B cell (primary cell): ENCODE results near the gene ZNF579. TPM values are rescaled to one million over a fixed set of nuclear protein-coding genes. Genes with fewer than 3 reads are reported as not detected.

Experiments
- ATAC-seq: fragments of 200-7000 bp; cut with Tn5 transposase; one replicate; pipeline ENCODE4 v1.10.0; 2021; ENCODE audit warnings: low read depth, mild to moderate bottlenecking, moderate number of reproducible peaks, moderate library complexity
- CTCF ChIA-PET: fragments of 350-600 bp; sonication (Branson Sonifier 250); formaldehyde crosslinking; loops from one replicate; lab custom pipeline; 2021; ENCODE audit warnings: antibody characterized with exemption, inconsistent platforms; lab: Charles Lee
- POLR2A ChIA-PET: fragments of 350-600 bp; sonication (Branson Sonifier 250); formaldehyde crosslinking; loops from one replicate; lab custom pipeline; 2021; ENCODE audit warnings: antibody characterized with exemption; lab: Charles Lee
- DNase-seq: peaks from one replicate; pipeline ENCODE4 v3.0.0; 2013
- H2AFZ ChIP-seq: 2 replicates; pipeline ENCODE4 v1.6.1; 2012; ENCODE audit warnings: mild to moderate bottlenecking, low read depth, low read length; ENCODE audit not compliant: insufficient read depth, poor library complexity, severe bottlenecking
- H3K27ac ChIP-seq, 2 donors: 1 replicate in 1 of 2; 2 replicates in 1 of 2; pipeline ENCODE4 v1.5.1; 2012 to 2013; ENCODE audit warnings: low read length in 2 of 2, mild to moderate bottlenecking in 2 of 2, moderate library complexity in 1 of 2
- H3K27me3 ChIP-seq, 4 experiments: fragments of 200-600 bp in 1 of 4; sonication (generic) in 1 of 4; replicated peaks in 1 of 4; 1 replicate in 2 of 4; 2 replicates in 2 of 4; pipeline versions ENCODE4 v1.6.1 to v1.7.0; 2013 to 2016; ENCODE audit warnings: low read length in 3 of 4, mild to moderate bottlenecking in 2 of 4, mixed read lengths in 1 of 4, moderate library complexity in 1 of 4; ENCODE audit not compliant: insufficient read depth in 4 of 4, control insufficient read depth in 3 of 4; ENCODE audit errors: control extremely low read depth in 1 of 4
- H3K36me3 ChIP-seq, 2 experiments: replicated peaks in 1 of 2; 1 replicate in 1 of 2; 2 replicates in 1 of 2; pipeline versions ENCODE4 v1.6.1 to v1.7.1; 2013; ENCODE audit warnings: low read length in 1 of 2; ENCODE audit not compliant: insufficient read depth in 2 of 2, control insufficient read depth in 1 of 2; ENCODE audit errors: control extremely low read depth in 1 of 2, extremely low read depth in 1 of 2
- H3K4me1 ChIP-seq, 2 donors: fragments of 200-600 bp in 1 of 2; sonication (generic) in 1 of 2; 1 replicate in 1 of 2; 2 replicates in 1 of 2; pipeline versions ENCODE4 v1.5.1 to v1.6.1; 2013 to 2017; ENCODE audit warnings: low read length in 2 of 2; ENCODE audit not compliant: control insufficient read depth in 2 of 2, insufficient read depth in 2 of 2
- H3K4me2 ChIP-seq: replicated peaks from 2 replicates; pipeline ENCODE3; 2012; ENCODE audit warnings: mild to moderate bottlenecking, low read depth, low read length; ENCODE audit not compliant: poor library complexity, severe bottlenecking
- H3K4me3 ChIP-seq, 5 experiments: fragments of 200-600 bp in 1 of 5; sonication (generic) in 1 of 5; 1 replicate in 3 of 5; 2 replicates in 2 of 5; pipeline versions ENCODE4 v1.5.1 to v1.7.0; 2011 to 2016; ENCODE audit warnings: low read length in 4 of 5, mild to moderate bottlenecking in 4 of 5, low read depth in 2 of 5, control low read depth in 1 of 5, moderate library complexity in 1 of 5; ENCODE audit not compliant: insufficient read depth in 1 of 5; ENCODE audit errors: control extremely low read depth in 1 of 5, extremely low read depth in 1 of 5
- H3K79me2 ChIP-seq: fragments of 200-600 bp; sonication (generic); one replicate; pipeline ENCODE4 v1.6.0; 2016; ENCODE audit warnings: low read length; ENCODE audit not compliant: control insufficient read depth, insufficient read depth
- H3K9ac ChIP-seq: fragments of 200-600 bp; sonication (generic); 2 replicates; pipeline ENCODE4 v1.6.1; 2017; ENCODE audit warnings: mild to moderate bottlenecking, low read length, moderate library complexity
- H3K9me3 ChIP-seq, 3 donors: one replicate each; pipeline versions ENCODE4 v1.6.1 to v1.7.1; 2013; ENCODE audit warnings: low read length in 2 of 3; ENCODE audit not compliant: control insufficient read depth in 2 of 3, insufficient read depth in 1 of 3; ENCODE audit errors: control extremely low read depth in 1 of 3
- H4K20me1 ChIP-seq: 2 replicates; pipeline ENCODE4 v1.6.0; 2012; ENCODE audit warnings: mild to moderate bottlenecking, low read length; ENCODE audit not compliant: insufficient read depth, control insufficient read depth, poor library complexity, severe bottlenecking
- H3K27ac Mint-ChIP-seq: one replicate; pipeline ENCODE4 v1.8.0; 2021; ENCODE audit warnings: mixed read lengths
- H3K27me3 Mint-ChIP-seq: one replicate; pipeline ENCODE4 v1.8.0; 2021; ENCODE audit warnings: mixed read lengths
- H3K4me1 Mint-ChIP-seq: one replicate; pipeline ENCODE4 v1.8.0; 2021; ENCODE audit warnings: mixed read lengths
- H3K4me3 Mint-ChIP-seq: one replicate; pipeline ENCODE4 v1.8.0; 2021; ENCODE audit warnings: mixed read lengths
- H3K9me3 Mint-ChIP-seq: one replicate; pipeline ENCODE4 v1.8.0; 2022; ENCODE audit warnings: mixed read lengths; ENCODE audit not compliant: insufficient read depth
- CTCF ChIP-seq: fragments of 200-600 bp; IDR thresholded peaks from one replicate; pipeline ENCODE4 v1.8.0; 2022; ENCODE audit warnings: antibody characterized with exemption, mild to moderate bottlenecking
- EZH2 ChIP-seq: IDR thresholded peaks from 2 replicates; pipeline ENCODE4 v1.6.1; 2012; ENCODE audit warnings: borderline replicate concordance, low read depth, mild to moderate bottlenecking, moderate library complexity, low read length; ENCODE audit not compliant: insufficient read depth, poor library complexity, severe bottlenecking
- WGBS: methylation state at CpG from one replicate; pipeline ENCODE4 v1.1.5; 2013; ENCODE audit warnings: missing lambda C conversion rate; ENCODE audit not compliant: insufficient coverage; 5-methylcytosine and 5-hydroxymethylcytosine counted together
- intact Hi-C: fragments of 100-400 bp; cut with micrococcal nuclease; formaldehyde crosslinking; loops from one replicate; pipeline ENCODE4 v1.10.0; 2022
- polyA plus RNA-seq: library from polyadenylated mRNA; depleted of rRNA; stranded (reverse); fragments of >200 nt; gene quantifications from 2 replicates; pipeline ENCODE4 v1.2.3, GENCODE V29; 2012
- total RNA-seq, 2 donors: library from RNA; stranded (reverse); fragments of 120-200 nt in 1 of 2; gene quantifications; 1 replicate in 1 of 2; 2 replicates in 1 of 2; pipeline versions ENCODE4 v1.2.3 to v1.2.4, GENCODE V29; 2013 to 2022

ZNF579 gene
- total and polyA plus RNA-seq, 2 donors (not counting 1 experiment from before 2014, with no cell fraction given): 3.7 to 10.3 TPM

DNA sequence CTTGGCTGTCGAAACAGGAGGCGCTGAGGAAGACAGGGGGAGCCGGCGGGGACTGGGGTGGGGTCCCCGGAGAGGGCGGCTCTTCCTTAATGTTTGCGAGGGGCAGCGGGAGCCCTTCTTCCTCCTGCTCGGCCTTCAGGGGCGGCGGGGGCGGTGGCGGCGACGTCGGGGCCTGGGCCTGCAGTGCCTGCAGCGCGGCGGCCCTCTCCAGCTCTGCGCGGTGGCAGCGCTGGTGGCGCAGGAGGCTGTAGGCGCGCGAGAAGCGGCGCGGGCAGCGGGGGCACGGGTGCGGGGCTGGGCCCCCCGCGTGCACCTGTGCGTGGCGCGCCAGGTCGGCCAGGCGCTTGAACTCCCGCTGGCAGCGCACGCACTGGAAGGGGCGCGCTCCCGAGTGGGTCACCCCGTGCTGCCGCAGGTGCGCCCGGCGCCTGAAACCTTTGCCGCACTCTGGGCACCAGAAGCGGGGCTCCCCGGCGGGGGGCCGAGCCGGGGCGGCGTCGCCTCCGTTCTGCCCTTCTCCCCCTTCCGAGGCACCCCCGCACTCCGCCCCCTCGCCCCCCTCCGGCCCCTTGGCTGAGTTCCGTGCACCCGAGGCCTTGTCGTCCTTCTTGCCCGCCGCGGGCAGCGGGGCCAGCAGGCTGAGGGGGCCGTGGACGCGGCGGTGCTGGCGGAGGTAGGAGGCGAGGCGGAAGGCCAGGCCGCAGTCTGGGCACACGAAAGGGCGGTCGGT lies 2.5 kb downstream of the ZNF579 start:
- no peaks in the 10 kb centered on the region for H3K9me3 Mint-ChIP-seq
- no peak overlapping the region for H3K4me3 ChIP-seq
- 98% methylated on average over 80 of the region's 83 CpGs for WGBS
- H3K4me3 Mint-ChIP-seq: no peak overlapping the region
- TF ChIP-seq CTCF (no peak), EZH2 (no peak)
- no peaks in the 10 kb centered on the region for H3K79me2 ChIP-seq
- no peak for DNase-seq
- peaks cover 17 to 21% of the 10 kb centered on the region in 2 donors for H3K4me1 ChIP-seq
- H4K20me1 ChIP-seq: no peaks in the 10 kb centered on the region
- no peak overlapping the region for H2AFZ ChIP-seq
- ChIA-PET POLR2A (interaction anchor here (0.5 kb wide), 1 partner anchor 76 kb away, joined by 3 read pairs; no protein-coding TSS in a partner anchor), CTCF (no interaction called here)
- H3K27ac ChIP-seq: no peak overlapping the region
- peaks cover 26% of the 10 kb centered on the region for H3K4me1 Mint-ChIP-seq
- no peak overlapping the region for H3K9ac ChIP-seq
- no peaks in the 10 kb centered on the region for H3K27me3 ChIP-seq
- no peaks in the 10 kb centered on the region for H3K36me3 ChIP-seq
- no peak for ATAC-seq
- H3K4me2 ChIP-seq: no peak overlapping the region
- H3K9me3 ChIP-seq: peaks cover 0 to 9% (median 0%) of the 10 kb centered on the region in 3 donors
- no peak overlapping the region for H3K27ac Mint-ChIP-seq
- intact Hi-C loops: no loop called here
- no peaks in the 10 kb centered on the region for H3K27me3 Mint-ChIP-seq

GRCh38 chr19:55576746-55577145 lies 3.9 kb downstream of the ZNF579 start:
- peak overlapping the region; percentile 30 for H3K4me3 Mint-ChIP-seq
- intact Hi-C loops: no loop called here
- 100% methylated on average over 1 of the region's 5 CpGs for WGBS

More at GRCh38 chr19:55576746-55577145, 3.9 kb downstream of the ZNF579 start:
- Mint-ChIP-seq H3K27me3 (no peaks in the 10 kb centered on the region), H3K27ac (no peak overlapping the region), H3K9me3 (no peaks in the 10 kb centered on the region), H3K4me1 (peaks cover 20% of the 10 kb centered on the region)
- no peak for DNase-seq
- Histone ChIP-seq H3K4me3 (no peak overlapping the region), H3K4me1 (peaks cover 15 to 20% of the 10 kb centered on the region in 2 donors), H3K36me3 (no peaks in the 10 kb centered on the region), H2AFZ (no peak overlapping the region), H3K27me3 (no peaks in the 10 kb centered on the region), H3K4me2 (no peak overlapping the region), H3K9me3 (peaks cover 0 to 9% (median 0%) of the 10 kb centered on the region in 3 donors), H3K27ac (no peak overlapping the region), H4K20me1 (no peaks in the 10 kb centered on the region), H3K9ac (no peak overlapping the region), H3K79me2 (no peaks in the 10 kb centered on the region)
- TF ChIP-seq CTCF (no peak), EZH2 (no peak)
- POLR2A ChIA-PET: no interaction called here
- CTCF ChIA-PET: interaction anchor here (0.7 to 0.8 kb wide), 2 partner anchors 23 to 402 kb away, joined by 3 read pairs; partner anchors contain the start of gene FIZ1
- no peak for ATAC-seq
